Measurements from ENCODE around the gene MYO16. TPM values are rescaled to one million over a fixed set of nuclear protein-coding genes. Genes with fewer than 3 reads are reported as not detected.

Gene MYO16
- total and polyA plus RNA-seq, 12 donors: 0.29 to 5.9 (median 1.4) TPM

- no peak for TF ChIP-seq CTCF (IDR thresholded peaks at IDR 0.05)
- H3K4me3 ChIP-seq: no peak overlapping the region
- intact Hi-C loops (cut with DNase I): no loop called here
- WGBS, 2 donors: 74 to 76% methylated on average over 1 of the region's 1 CpG
- H3K9me3 ChIP-seq: no peaks in the 10 kb centered on the region
- H3K27me3 ChIP-seq: no peaks in the 10 kb centered on the region
- no peaks in the 10 kb centered on the region for H3K4me1 ChIP-seq
- H3K27ac ChIP-seq: no peak overlapping the region
- DNase-seq: no peak
- no peak for ATAC-seq
- H3K36me3 ChIP-seq: no peaks in the 10 kb centered on the region
Measured at GRCh38 chr13:109110159-109110558, 480.7 kb downstream of the MYO16 start.

DNA sequence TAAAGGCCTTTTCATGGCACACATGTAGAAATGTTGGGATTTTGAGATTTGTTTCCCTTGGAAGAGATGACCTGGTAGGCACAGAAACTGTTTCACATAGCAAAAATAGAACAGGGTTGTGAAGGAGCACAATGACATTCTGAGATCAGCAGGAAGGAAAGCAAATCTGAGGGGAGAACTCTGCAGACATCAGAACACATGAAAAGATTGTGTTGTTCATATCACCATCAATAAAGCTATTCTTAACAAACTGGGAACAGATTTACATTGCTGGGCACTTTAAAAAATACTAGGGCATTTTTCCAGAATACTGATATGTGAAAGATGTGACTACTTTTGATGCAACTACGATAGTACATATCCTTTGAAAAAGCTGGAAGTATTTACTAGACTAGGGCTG lies 481.7 kb downstream of the MYO16 start:
- no peaks in the 10 kb centered on the region for H3K27me3 ChIP-seq
- no peak overlapping the region for H3K4me3 ChIP-seq
- no peaks in the 10 kb centered on the region for H3K9me3 ChIP-seq
- intact Hi-C loops (cut with DNase I): no loop called here
- WGBS, 2 donors: 65 to 76% methylated on average over 1 of the region's 1 CpG
- ATAC-seq (no peak), DNase-seq (no peak)
- no peak for TF ChIP-seq CTCF (IDR thresholded peaks at IDR 0.05)
- no peak overlapping the region for H3K27ac ChIP-seq
- H3K4me1 ChIP-seq: no peaks in the 10 kb centered on the region
- H3K36me3 ChIP-seq: no peaks in the 10 kb centered on the region

DNA sequence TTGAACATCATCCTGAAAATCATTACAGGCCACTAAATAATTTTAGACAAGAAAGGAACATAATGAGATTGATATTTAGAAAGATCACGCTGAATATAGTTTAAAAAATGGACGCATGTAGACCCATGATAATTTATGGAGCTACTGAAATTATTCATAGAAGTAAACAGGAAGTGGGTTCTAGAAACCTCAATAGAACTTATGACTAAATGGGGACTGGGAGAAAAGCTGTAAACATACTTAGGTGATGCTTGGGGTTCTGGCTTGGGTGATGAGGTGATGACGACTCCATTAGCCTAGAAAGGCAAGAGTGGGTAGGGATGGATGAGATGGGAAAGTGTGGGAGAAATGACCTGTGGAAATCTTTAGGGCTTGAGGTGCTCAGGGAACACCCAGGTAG lies 484.0 kb downstream of the MYO16 start:
- no peak for TF ChIP-seq CTCF (IDR thresholded peaks at IDR 0.05)
- intact Hi-C loops (cut with DNase I): no loop called here
- Histone ChIP-seq H3K4me1 (no peaks in the 10 kb centered on the region), H3K27me3 (peaks cover 0 to 6% (median 0%) of the 10 kb centered on the region in 7 donors), H3K4me3 (no peak overlapping the region), H3K36me3 (no peaks in the 10 kb centered on the region), H3K9me3 (no peaks in the 10 kb centered on the region), H3K27ac (no peak overlapping the region)
- WGBS, 2 donors: 88 to 90% methylated on average over 3 of the region's 3 CpGs
- no peak for DNase-seq
- no peak for ATAC-seq

GRCh38 chr13:109114162-109114561 lies 484.8 kb downstream of the MYO16 start:
- peaks cover 0 to 6% (median 0%) of the 10 kb centered on the region in 7 donors for H3K27me3 ChIP-seq
- H3K4me3 ChIP-seq: no peak overlapping the region
- no peak overlapping the region for H3K27ac ChIP-seq
- H3K4me1 ChIP-seq: no peaks in the 10 kb centered on the region
- intact Hi-C loops (cut with DNase I): no loop called here
- DNase-seq (no peak), ATAC-seq (no peak)
- no peaks in the 10 kb centered on the region for H3K36me3 ChIP-seq
- TF ChIP-seq CTCF (IDR thresholded peaks at IDR 0.05): no peak
- 86 to 87% methylated on average over 5 of the region's 5 CpGs for WGBS, 2 donors
- no peaks in the 10 kb centered on the region for H3K9me3 ChIP-seq

DNA sequence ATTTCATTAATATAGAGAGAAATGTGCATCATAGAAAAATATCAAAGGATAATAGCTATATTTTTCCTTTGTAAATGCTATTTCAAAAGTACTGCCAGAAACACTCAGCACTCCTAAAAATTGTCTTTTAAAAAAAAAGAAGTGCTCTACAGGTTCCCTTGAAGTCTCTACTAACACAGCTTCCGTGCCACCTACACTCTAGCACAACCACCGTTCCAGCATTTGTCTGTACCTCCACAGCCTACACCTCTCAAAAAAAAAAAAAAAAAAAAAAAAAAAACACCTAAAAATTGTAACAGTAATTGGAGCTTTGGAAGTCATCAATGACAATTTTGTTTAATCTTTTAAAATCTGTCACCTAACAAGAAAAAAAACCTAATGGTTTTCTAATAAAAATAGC lies 485.6 kb downstream of the MYO16 start:
- Histone ChIP-seq H3K27ac (no peak overlapping the region), H3K4me1 (no peaks in the 10 kb centered on the region), H3K27me3 (peaks cover 0 to 6% (median 0%) of the 10 kb centered on the region in 7 donors), H3K9me3 (no peaks in the 10 kb centered on the region), H3K36me3 (no peaks in the 10 kb centered on the region), H3K4me3 (no peak overlapping the region)
- 80 to 81% methylated on average over 2 of the region's 2 CpGs for WGBS, 2 donors
- intact Hi-C loops (cut with DNase I): no loop called here
- ATAC-seq (no peak), DNase-seq (no peak)
- no peak for TF ChIP-seq CTCF (IDR thresholded peaks at IDR 0.05)
